GM19023 (cell line): ENCODE results near the gene BDKRB1.

Experiments used
- ATAC-seq: cut with Tn5 transposase; IDR thresholded peaks from one replicate; pipeline ENCODE4 v1.9.1; 2021; ENCODE audit warnings: mild to moderate bottlenecking, moderate library complexity; ENCODE audit not compliant: unreplicated experiment

BDKRB1 gene

DNA sequence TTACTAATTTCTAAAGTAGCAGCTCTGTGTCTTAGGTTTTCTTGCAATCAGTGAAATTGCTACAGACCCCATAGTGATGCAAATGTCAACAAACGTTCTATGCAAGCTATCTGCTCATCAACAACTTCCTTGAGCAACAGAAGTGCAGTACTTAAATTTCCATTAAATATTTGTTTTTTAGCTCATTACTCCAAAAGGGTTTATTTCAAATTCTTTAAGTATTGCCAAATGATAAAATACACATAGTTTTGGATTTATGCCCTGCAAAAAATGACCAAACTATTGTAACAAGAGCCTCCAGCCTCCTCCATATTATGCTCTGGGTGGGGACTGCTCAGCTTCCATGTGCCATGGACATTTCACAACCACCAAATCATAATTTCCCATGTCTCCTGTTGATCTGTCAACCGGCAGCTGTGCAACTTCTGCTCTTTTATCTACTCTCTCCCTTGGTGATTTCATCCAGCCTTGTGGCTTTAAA, 4.4 kb downstream of the BDKRB1 start:
- no peak for ATAC-seq

DNA sequence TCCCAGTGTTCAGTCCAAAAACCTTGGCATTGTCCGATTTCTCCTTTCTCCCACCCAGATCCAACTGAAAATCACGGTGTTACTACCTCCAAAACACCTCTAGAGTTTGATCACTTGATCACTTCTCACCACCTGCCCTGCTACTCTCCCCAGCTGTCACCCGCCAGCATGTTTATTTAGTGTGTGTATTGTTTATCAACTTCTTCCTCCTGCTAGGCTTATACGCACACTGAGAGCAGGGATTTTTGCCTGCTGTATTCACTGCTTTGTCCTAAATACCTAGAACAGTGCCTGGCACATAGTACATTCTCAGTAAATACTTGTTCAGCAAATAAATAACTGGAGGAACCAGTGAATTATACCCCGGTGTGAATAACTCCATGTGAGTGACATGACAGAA, 5.0 kb downstream of the BDKRB1 start:
- no peak for ATAC-seq

GRCh38 chr14:96261772-96262655, 6.0 kb downstream of the BDKRB1 start:
- ATAC-seq: no peak

- ATAC-seq: no peak
These were observed 7.6 kb downstream of the BDKRB1 start for GRCh38 chr14:96263347-96264199.

- ATAC-seq: no peak
These were observed 8.2 kb downstream of the BDKRB1 start for GRCh38 chr14:96264200-96264553.

DNA sequence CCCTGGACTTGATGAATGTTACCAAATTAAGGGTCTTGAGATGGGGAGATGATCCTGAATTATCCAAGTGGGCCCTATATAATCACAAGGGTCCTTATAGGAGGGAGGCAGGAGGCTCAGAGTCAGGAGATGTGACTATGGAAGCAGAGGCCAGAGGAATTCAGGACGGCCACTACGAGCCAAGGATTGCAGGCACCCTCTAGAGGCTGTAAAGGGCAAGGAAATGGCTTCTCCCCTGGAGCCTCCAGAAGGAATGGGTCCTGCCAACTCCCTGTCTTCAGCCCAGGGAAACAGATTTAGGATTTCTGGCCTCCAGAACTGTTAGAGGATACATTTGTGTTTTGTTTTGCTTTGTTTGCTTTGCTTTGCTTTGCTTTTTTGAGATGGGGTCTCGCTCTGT, 8.8 kb downstream of the BDKRB1 start:
- no peak for ATAC-seq

DNA sequence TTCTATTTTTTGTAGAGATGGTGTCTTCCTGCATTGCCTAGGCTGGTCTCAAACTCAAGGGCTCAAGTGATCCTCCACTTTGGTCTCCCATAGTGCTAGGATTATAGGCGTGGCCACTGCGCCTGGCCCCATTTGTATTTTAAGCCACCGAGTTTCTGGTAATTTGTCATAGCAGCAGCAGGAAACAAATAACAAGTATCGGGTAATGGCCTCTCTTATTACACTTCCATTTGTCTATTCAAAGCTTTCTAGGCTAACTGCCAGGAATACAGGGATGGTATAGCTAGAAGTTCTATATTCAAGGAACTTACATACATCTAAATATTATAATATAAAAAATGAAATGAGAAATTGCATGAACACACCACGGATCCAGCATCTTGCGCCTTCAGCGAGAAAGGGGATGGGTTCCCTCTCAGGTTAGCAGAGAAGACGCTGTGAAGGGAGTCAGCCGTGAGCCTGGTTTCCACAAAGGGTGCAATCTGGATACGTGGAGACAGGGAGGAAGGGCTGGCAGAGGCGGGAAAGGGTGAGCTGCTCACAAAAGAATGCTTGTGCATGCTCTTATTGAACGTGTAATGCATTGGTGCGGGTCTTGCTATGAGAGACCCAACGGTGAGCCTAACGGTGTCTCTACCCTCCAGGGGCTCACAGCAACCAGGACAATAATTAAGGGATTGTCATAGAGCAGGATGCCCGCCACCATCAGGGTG, 9.5 kb downstream of the BDKRB1 start:
- ATAC-seq: no peak

DNA sequence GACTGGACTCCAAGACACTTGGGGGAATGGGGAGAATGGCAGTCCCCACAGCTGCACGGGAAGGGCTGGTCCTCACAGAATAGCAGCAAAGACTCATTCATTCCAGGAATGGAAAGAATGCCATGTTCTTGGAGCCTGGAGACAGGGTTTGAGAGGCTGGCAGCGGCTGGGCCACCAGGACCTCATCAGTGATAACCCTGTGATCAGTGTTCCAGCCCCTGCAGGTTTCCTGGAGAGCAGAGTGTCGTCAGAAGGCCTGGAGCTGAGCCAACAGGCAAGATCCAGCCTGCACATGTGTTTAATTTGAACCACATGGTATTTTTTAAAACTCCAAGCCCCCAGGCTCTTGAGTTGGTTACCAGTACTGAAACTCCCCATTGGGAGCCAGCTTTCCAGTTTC, 11.3 kb downstream of the BDKRB1 start:
- no peak for ATAC-seq

GRCh38 chr14:96267916-96268315, 11.9 kb downstream of the BDKRB1 start:
- no peak for ATAC-seq

DNA sequence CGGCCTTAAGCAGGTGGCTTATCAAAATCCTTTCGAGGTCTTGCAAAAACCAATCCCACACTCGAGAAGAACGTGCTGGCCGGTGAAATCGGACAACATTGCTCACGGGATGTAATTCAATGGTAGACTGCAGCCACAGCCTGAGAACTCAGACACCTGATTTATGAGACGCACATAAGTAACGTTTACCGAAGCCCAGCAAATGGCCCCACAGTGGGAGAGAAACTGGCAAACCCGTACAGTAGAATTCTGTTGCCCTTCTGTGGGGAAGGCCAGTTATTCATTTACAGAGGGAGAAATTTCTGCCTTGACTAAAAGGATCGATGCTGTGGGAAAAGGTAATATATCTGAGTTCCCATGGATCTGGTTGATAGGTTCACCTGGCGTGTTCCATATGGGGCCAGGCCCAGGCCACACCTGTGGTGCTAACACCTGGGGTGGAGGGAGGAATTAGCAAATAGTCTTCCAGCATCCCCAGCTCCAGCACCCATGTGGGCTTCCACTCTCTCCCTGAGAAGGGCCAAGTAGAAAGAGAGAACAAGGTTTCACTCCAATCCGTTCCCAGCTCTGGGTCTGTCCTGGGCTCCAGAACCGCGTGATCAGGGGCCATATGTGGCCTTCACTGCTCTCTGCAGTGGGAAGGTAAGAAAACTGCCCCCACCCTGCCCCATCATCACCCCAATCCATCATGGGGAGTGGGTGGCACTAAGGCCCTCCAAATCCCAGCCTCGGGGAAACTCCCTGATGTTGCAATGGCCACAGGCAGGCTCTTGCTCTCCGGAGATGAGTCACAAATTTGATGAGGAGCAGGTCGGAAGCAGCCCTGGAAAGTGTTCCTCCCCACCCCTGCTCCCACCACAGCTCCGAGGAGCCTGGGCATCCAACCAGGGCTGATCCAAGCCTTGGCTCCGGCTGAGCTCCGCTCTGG, 12.7 kb downstream of the BDKRB1 start:
- ATAC-seq: no peak

- ATAC-seq: no peak
These were observed 13.3 kb downstream of the BDKRB1 start for GRCh38 chr14:96269359-96269710.

- ATAC-seq: no peak
These were observed 14.8 kb downstream of the BDKRB1 start for GRCh38 chr14:96270565-96271420.

GRCh38 chr14:96271421-96271762, 15.4 kb downstream of the BDKRB1 start:
- ATAC-seq: no peak

- ATAC-seq: no peak
These were observed 16.9 kb downstream of the BDKRB1 start for GRCh38 chr14:96272777-96273473.

- no peak for ATAC-seq
These were observed 17.6 kb downstream of the BDKRB1 start for GRCh38 chr14:96273629-96274028.

- ATAC-seq: no peak
These were observed 18.1 kb downstream of the BDKRB1 start for GRCh38 chr14:96274122-96274521.

DNA sequence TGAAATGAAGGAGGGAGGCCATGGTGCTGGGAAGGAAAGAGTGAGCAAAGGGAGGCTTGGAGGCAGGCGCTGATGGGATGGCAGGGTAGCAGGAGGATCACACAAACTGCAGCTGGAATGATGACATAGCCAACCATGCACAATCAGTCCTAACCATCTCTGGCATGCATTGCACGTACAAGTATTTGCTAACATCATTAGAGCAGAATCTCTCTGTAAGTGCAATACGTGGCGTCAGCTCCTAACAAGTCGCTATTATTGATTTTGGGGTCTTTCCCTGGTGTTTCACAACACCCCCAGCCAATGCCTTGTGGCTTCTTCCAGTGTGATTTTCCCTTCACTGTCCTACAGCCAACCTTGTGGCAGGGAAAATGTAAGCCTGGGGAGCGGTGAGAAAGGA, 18.5 kb downstream of the BDKRB1 start:
- no peak for ATAC-seq

DNA sequence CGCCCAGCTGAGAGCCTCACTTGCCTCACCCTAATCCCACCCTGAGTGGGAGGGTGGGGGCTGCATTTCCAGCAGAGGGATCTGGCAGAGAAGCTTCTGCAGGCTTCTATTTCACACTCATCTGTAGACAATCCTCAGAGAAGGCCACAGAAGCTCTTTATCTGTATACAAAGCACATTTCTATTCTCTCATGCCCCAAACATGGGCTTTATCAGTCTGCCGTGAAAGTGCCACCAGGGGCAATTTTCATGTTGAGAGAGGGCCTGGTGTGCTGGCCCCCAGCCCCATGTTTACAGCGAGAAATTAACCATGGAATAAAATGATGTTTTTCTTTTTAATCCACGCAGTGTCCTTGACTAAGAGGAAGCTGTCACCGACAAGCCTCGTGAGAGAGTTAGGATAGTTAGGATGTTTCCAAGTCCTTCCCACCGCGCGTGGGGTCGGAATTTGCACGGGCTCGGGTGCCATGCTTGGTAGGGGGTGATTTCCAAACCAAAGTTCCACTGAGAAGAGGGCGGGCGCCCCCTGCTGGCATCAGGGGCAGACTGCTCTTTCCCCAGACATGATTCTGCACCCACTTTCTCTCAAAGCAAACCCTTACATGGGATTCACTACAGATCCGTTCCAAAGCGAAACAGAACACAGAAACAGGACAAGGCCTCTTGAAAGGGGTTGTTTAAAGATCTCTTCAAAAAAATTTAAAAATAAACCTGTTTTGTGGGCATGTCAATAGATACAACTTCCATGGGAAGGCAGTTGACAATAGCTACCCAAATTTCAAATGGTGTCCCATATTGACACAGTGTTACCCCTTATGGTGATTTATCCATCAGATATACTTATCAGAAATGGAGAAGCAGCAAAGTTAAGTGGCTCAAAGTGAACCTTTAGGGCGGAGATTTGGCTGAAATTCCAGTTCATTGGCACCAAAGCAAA, 19.4 kb downstream of the BDKRB1 start:
- no peak for ATAC-seq
